A549 treated with AZD9567 at 1 μM for 4 hours (cell line): ENCODE measurements around the gene CDC20. TPM values are rescaled to one million over a fixed set of nuclear protein-coding genes. Genes with fewer than 3 reads are reported as not detected.

Experiments
- total RNA-seq: library from RNA; stranded (reverse); fragments of 200-300 nt; extraction: Qiagen RNA extraction; gene quantifications from 5 replicates; pipeline ENCODE4 v1.2.3, GENCODE V29; 2022; ENCODE audit not compliant: insufficient read depth

The CDC20 gene
- total RNA-seq, result 191 to 219 TPM (median 208 TPM) in 5 replicates

DNA sequence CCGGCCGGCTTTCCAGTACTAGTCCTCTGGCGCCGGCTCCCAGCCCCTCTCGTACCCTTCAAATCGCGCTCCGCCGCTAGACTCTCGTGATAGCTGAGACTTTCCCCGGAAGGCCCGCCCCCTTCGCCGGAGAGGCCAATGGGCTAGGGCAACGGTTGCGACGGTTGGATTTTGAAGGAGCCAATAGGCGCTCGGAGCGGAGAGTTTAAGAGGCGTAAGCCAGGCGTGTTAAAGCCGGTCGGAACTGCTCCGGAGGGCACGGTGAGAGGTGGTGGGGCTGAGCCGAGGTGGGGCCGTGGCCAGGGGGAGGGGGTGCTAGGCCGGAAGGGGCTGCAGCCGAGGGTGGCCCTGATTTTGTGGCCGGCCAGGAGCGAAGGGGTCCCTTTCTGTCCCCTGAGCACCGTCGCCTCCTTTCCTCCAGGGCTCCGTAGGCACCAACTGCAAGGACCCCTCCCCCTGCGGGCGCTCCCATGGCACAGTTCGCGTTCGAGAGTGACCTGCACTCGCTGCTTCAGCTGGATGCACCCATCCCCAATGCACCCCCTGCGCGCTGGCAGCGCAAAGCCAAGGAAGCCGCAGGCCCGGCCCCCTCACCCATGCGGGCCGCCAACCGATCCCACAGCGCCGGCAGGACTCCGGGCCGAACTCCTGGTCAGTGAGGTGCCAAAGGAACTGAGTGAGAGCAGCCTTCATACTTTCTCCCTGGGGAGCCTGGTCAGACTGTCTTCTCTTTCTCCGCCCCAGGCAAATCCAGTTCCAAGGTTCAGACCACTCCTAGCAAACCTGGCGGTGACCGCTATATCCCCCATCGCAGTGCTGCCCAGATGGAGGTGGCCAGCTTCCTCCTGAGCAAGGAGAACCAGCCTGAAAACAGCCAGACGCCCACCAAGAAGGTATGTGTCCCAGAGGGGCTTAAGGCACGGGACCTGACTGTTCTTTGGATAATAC is at the start of gene CDC20:
CDC20 (plus strand) TSS at position 236 of the 948 bp plus-strand sequence; CDS start at position 471, 235 bp downstream.

GRCh38 chr1:43337588-43337987 is 21.2 kb upstream of the CDC20 start, which contains the start of gene MPL:
Gene MPL, plus strand, starts transcription at chr1:43337818. Its CDS starts 31 bp downstream, at chr1:43337849.

DNA sequence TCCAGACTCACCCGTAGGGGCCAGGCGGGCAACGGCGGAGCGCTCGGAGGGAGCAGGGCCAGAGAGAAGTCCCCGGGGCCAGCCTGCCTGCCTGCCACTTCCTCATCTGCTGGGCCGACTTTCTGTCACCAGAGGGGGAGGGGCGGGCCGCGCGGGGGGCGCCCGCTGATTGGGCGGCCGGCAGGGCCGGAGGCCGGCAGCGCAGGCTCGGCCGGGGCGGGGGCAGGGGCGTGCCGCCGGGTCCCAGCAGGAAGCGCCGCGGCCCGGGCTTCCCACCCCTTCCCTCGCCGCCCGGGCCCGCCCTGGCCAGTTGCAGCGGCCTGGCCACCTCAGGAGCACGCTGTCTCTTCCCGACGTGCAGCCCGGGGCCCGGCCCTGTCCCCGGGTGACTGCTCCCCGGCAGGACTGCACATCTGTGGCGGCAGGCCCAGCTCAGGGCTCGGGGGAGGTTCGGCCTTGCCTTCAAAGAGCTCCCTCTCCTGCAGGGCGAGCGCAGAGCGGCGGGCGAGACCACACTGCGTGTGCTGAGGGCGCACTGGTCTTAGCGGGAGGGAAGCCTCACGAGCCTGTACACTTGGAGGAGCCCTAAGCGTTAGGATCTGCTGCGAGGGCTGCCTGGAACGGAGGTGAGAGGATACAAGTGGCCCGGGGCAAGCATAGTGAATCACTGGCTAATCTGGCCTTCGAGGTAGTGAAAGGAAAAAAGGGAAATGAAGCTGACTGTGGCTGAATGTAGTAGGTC is 9.3 kb downstream of the CDC20 start, which contains the start of gene ELOVL1:
ELOVL1 (minus strand) TSS at position 108 of the 742 bp plus-strand sequence. CDS start 2,402 bp downstream, outside the sequence.

DNA sequence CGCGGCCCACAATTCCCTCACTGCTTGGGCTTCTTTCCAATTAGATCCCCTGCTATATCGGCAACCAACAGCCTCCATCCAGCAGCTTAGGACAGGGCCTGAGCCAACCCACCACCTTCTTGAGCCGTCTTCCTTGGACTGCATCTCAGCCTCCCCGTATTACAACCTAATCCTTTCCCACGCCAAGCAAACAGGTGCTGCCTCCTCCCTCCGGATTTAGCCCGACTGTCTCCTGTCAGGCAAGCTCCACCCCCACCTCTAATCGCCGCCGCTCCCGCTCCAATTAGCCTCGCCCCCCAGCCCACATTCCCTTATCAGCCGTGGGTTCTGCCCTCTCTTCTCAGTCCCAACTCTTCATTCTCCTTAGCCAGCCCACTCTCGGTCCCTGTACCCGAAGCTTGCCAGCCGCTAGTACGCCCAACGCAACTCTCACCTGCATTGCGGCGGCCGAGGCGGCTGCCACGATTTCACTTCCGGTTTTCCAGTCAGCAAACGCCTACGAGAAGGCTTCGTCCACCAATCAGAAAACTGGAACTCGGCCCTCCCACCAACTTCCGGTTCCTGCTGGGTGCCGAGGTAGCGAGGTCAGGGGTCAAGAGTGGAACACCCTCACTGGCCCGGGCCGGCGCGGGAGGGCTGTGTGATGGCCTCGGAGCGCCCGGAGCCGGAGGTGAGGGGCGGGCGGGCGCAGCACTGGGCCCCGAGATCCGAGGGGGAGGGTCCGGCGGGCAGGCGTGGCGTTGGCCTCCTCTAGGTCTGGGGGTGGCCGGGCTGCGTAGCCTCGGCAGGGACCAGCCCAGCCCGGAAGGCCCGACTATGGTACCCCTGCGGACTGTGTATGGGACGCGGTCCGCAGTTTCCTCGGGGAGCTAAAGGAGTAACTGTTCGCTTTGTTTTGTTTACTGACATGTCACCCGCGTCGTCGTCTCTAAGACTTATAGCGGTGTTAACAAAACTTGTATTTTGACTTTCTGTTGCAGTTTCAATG is 30.8 kb downstream of the CDC20 start, which contains the start of the genes MED8 and SZT2:
MED8 (minus strand) TSS at position 475 of the 988 bp plus-strand sequence; CDS start at position 439, 36 bp downstream.
SZT2 (plus strand) TSS at position 574 of the 988 bp plus-strand sequence; CDS start at position 644, 70 bp downstream.

Other genes starting within 250 kb of the CDC20 start
- 181 to 206 TPM (median 190 TPM) in 5 replicates for gene EBNA1BP2, start 186.7 kb upstream of the CDC20 start, total RNA-seq
- gene CFAP57, start 186.7 kb upstream of the CDC20 start, total RNA-seq, result 0.31 to 0.69 TPM (median 0.40 TPM) in 4 of 5 replicates, not detected in the other
- not detected in 5 replicates for gene TMEM125, start 89.0 kb upstream of the CDC20 start, total RNA-seq
- not detected in 5 replicates for gene C1orf210, start 73.4 kb upstream of the CDC20 start, total RNA-seq
- gene TIE1, start 58.0 kb upstream of the CDC20 start, total RNA-seq, result 0.09 TPM in 1 of 5 replicates, not detected in the others
- gene MPL, start 21.2 kb upstream of the CDC20 start, total RNA-seq, result 0.06 to 0.16 TPM (median 0.07 TPM) in 3 of 5 replicates, not detected in the others
- 131 to 167 TPM (median 132 TPM) in 5 replicates for gene ELOVL1, start 9.0 kb downstream of the CDC20 start, total RNA-seq
- gene MED8, start 30.8 kb downstream of the CDC20 start, total RNA-seq, result 31.2 to 35.7 TPM (median 34.1 TPM) in 5 replicates
- gene SZT2, start 30.9 kb downstream of the CDC20 start, total RNA-seq, result 7.3 to 9.3 TPM (median 8.8 TPM) in 5 replicates
- 11.1 to 15.4 TPM (median 14.3 TPM) in 5 replicates for gene HYI, start 95.0 kb downstream of the CDC20 start, total RNA-seq
- 82.2 to 112 TPM (median 91.4 TPM) in 5 replicates for gene PTPRF, start 171.9 kb downstream of the CDC20 start, total RNA-seq